Renal cortex interstitium (tissue), 15 donors: ENCODE measurements around the gene CYP2F1. TPM values are rescaled to one million over a fixed set of nuclear protein-coding genes. Genes with fewer than 3 reads are reported as not detected.
"Not testable (repeated sequence)": the region's sequence is repeated elsewhere in the genome, so short reads cannot be mapped to it uniquely, and the experiment has no call there.

Source experiments
- DNase-seq, 11 donors: peaks; one replicate each; pipeline ENCODE4 v3.0.0-alpha.2; 2013; ENCODE audit warnings: low read depth in 9 of 11, low spot score in 4 of 11; ENCODE audit errors: extremely low read depth in 1 of 11
- long read RNA-seq, 16 experiments: transcript quantifications; one replicate each; lab custom pipeline, GENCODE V29; 2026
- polyA plus RNA-seq, 3 donors: library from polyadenylated mRNA; unstranded; fragments of 120-200 nt; gene quantifications; one replicate each; pipeline ENCODE4 v1.2.1, GENCODE V29; 2013; ENCODE audit not compliant: insufficient read length in 3 of 3

The CYP2F1 gene
- under 1 TPM in 1 of 3 donors, not detected in 2; 0.33 TPM for polyA plus RNA-seq
- long read RNA-seq, donor 1: 0 reads
- long read RNA-seq, donor 2: 0 reads
- long read RNA-seq, donor 3: 0 reads
- long read RNA-seq, donor 4: 0 reads
- long read RNA-seq, donor 5: 0 reads
- long read RNA-seq, donor 6: 0 reads
- long read RNA-seq, donor 7: 0 reads
- long read RNA-seq, donor 8: 0 reads
- long read RNA-seq, donor 9: 0 reads
- long read RNA-seq, donor 10: 0 reads
- long read RNA-seq, donor 11: 0 reads
- long read RNA-seq, donor 12: 0 reads
- long read RNA-seq, donor 13: 0 reads
- long read RNA-seq, donor 14: 0 reads
- long read RNA-seq, donor 15: 0 reads
- long read RNA-seq, donor 16: 0 reads

GRCh38 chr19:41114132-41114531 is at the start of gene CYP2F1:
CYP2F1 (plus strand) TSS chr19:41114432; CDS start chr19:41116189, 1,757 bp downstream.
- no peak for DNase-seq

- DNase-seq: peak in 2 of 11 donors; percentile 0
These were observed 49.2 kb upstream of the CYP2F1 start for GRCh38 chr19:41064974-41065569.

- no peak for DNase-seq
These were observed 37.9 kb upstream of the CYP2F1 start for GRCh38 chr19:41076286-41076685.

- DNase-seq: no peak
These were observed 30.7 kb upstream of the CYP2F1 start for GRCh38 chr19:41083516-41083915.

GRCh38 chr19:41085748-41086415 is 28.4 kb upstream of the CYP2F1 start:
- DNase-seq: no peak

GRCh38 chr19:41088151-41088550 is 26.1 kb upstream of the CYP2F1 start, which contains the start of gene CYP2A13:
CYP2A13 (plus strand) TSS chr19:41088451; CDS start chr19:41088472, 21 bp downstream.
- DNase-seq: no peak

- DNase-seq: no peak
These were observed 24.3 kb upstream of the CYP2F1 start for GRCh38 chr19:41089959-41090358.

GRCh38 chr19:41095703-41096102 is 18.5 kb upstream of the CYP2F1 start:
- no peak for DNase-seq

- no peak for DNase-seq
These were observed 17.9 kb upstream of the CYP2F1 start for GRCh38 chr19:41096353-41096752.

- no peak for DNase-seq
These were observed 16.9 kb upstream of the CYP2F1 start for GRCh38 chr19:41097302-41097701.

GRCh38 chr19:41098762-41099161 is 15.5 kb upstream of the CYP2F1 start:
- no peak for DNase-seq

GRCh38 chr19:41102210-41102609 is 12.0 kb upstream of the CYP2F1 start:
- DNase-seq: not testable (repeated sequence)

GRCh38 chr19:41106177-41106576 is 8.1 kb upstream of the CYP2F1 start:
- DNase-seq: no peak

- DNase-seq: no peak
These were observed 2.9 kb upstream of the CYP2F1 start for GRCh38 chr19:41111296-41111695.

- no peak for DNase-seq
These were observed 2.4 kb upstream of the CYP2F1 start for GRCh38 chr19:41111750-41112295.

- no peak for DNase-seq
These were observed 1.4 kb upstream of the CYP2F1 start for GRCh38 chr19:41112728-41113290.

- DNase-seq: no peak
These were observed 2.0 kb downstream of the CYP2F1 start for GRCh38 chr19:41116261-41116660.

GRCh38 chr19:41120929-41121911 is 7.0 kb downstream of the CYP2F1 start:
- not testable (repeated sequence) for DNase-seq
